NCI-H345 treated with DMSO at 0.1 percent for 48 hours (cell line): ENCODE measurements around the gene CFDP1.
"Not testable (repeated sequence)": the region's sequence is repeated elsewhere in the genome, so short reads cannot be mapped to it uniquely, and the experiment has no call there.

ENCODE experiments used
- DNase-seq: peaks from one replicate; lab custom pipeline; 2025; ENCODE audit not compliant: unreplicated experiment; lab: John Stamatoyannopoulos, UW

The CFDP1 gene

DNA sequence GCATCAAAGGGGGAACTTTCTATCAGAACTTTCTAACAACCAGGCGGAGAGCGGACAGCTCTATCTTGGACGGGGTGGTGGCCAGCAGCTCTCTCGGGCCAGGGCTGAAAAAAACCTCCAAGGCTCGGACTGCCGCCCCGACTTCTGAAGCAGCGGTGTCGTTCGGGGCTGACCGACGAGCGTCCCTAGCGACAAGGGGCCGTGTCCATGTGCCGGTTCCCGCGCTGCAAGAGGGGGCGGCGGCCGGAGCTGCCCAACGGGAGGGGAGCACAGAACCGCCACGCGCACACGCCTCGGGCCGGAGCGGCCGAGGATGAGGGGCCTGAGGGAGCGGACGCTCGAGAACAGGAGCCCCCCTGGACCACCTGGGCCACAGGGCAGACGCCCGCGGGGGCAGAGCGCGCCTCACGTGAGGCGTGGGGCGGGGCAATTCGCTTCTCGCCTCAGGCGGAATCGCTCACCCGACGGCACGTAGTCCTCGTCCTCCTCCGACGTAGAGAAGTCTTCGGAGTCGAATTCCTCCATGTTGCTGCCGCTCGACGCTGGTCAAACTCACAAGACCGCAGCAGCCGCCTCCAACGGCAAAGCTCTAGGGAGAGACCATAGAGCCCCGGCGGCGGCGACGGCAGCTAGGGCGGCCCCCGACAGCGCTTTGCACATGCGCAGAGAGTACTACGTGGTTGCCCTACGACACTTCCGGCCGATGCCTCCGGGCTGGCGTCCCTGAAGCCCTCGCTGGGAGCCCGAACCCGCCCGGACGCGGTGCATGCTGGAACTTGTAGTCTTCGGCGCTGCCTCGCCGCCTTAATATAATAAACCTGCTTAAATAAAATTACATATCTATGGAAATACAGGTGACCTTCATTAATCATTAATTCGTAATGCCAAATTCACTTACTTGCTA, at the start of gene CFDP1:
CFDP1 (minus strand) TSS at position 676 of the 904 bp plus-strand sequence; CDS start at position 525, 151 bp downstream.
- DNase-seq = peak; percentile 86

DNA sequence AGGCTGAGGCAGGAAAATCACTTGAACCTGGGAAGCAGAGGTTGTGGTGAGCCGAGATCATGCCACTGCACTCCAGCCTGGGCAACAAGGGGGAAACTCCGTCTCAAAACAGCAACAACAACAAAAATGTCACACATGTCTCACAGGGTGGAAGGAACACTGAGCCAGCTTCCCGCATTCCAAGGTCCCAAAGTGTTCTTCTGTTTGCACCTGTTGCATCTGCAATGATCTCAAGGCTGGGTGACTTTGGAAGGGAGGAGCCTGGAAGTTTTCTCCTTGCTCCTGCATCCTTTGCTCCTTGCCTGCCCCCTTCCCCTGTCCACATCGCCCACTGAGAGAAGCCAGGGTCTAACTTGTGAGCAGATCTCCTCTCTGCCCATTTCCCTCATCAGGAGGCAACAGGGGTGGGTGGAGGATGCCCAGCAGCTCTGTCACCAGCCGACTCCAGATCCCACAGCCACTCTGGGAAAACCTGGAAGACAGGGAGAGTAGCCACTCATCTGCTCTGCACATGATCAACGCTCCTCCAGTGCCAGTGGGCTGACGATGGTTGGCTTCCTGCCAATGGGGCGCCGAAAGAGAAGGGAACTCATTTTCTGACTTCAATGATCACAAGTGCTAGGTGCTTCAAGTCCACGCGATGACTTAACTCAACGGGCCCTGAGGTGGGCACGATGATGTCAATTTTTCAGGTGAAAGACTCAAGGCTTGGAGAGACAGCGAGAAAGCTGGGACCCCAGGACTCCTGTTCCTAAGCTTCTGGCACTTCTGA, 49.3 kb upstream of the CFDP1 start:
- DNase-seq = no peak

DNA sequence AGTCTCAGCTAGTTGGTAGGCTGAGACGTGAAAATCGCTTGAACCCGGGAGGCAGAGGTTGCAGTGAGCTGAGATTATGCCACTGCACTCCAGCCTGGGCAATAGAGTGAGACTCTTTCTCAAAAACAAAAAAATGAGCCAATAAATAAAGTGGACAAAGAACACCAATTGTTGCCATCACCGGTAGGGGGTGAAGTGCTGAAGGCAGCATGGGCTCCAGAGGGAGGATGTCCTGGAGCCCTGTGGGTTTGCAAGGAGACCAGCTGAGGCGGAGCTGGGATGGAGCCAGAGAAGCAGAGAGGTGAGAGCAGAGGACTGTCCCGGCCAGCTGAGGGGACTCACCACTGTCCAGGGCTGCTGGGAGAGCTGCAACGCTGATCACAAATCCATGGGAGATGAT, 48.2 kb upstream of the CFDP1 start:
- DNase-seq = no peak

DNA sequence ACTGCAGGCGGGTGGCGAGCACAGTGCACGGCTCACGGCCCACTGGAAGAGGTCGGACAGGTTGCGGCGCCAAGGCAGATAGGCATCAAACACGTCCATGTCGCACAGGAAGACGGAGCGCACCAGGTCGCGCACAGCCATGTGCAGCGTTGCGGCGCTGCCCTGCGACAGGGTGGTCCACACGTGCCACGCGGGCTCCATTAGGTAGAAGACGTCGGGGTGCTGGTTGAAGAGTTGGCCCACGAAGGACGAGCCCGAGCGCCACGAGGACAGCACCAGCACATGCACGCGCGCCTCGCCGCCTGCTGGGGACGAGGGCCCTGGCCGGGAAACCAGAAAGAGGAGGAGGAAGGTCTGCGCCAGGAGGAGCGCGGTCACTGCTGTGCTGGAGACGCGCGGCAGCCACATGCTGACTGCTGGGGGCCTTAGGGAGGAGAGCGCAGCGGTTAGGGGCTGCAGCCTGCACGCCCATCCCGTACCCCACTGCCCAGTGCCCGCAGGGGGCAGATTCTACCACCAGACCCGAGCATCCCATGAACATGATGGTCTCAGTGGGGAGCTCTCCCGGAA, 46.2 kb upstream of the CFDP1 start:
- no peak for DNase-seq

DNA sequence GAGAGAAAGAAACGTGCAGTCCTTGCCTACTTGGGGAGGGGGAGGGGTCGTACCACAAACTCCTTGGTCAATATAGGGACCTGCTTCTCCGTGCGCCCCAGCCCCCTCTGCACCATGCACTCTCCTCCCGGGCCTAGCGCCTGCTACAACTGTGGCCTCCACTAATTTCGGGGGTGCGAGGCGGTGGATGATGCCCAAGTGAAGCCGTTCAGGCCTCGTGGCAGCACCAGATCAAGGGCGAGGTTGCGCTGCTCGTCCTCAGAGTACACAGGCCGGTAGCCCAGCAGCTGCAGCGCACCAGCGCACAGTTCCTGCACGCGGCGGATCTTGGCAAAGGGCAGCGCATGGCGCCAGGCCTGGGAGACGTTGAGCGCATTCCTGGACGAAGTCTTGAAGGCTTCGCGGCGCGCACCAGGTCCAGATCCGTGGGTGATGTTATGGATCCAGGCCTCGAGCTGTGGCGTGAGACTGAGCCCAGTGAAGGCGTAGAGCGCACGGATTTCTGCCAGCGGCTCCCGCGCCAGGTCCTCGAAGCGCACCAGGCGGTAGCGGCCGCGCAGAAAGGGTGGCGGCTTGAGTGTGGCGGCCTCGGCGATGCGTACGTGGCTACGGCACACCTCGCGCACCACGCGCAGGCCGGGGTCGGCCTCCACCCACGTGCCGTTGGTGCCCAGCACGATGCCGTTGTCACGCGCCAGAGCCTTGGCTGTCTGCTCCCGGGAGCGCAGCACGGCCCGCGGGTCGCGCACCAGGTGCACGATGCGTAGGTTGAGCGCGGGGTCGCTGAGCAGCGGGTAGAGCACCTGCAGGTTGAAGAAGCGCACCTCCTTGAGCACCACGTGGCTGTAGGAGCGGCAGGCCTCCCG, 45.4 kb upstream of the CFDP1 start:
- no peak for DNase-seq

DNA sequence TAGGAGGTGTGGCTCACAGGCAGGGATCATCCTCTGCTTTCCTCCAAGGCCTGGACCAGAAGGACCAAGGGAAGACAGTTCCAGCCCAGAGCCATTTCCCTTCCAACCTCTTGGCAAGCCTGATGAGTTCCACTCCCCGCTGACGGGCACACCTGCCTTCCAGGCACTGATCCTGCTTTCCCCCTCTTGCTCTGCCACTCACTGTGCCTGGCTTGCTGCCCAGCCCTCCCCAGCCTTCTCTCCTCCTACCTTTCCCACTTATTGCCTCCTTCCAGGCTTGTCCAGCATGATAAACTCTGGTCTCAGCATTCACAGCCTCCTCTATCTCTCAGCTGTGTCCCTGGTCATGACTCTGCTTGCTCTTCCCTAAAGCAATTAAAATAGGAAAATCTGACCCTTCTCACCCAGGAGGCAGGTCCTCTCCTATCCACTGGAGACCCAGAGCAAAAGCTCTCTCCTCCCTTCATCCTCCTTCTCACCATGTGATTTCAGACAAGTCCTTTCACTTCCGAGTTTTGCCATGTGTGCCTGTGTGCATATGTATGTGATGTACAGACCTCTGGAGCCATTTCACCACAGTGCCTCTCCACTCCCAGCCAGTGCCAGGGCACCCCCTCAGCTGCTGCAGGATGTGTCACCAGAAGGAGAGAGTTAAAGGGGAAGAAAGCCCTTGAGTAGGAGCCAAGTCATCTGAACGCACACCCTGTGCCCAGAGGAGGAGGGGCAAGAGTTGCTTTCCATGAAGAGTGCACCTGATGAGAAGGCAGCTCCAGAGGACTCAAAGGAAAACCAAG, 44.6 kb upstream of the CFDP1 start:
- peak; percentile 24 for DNase-seq

DNA sequence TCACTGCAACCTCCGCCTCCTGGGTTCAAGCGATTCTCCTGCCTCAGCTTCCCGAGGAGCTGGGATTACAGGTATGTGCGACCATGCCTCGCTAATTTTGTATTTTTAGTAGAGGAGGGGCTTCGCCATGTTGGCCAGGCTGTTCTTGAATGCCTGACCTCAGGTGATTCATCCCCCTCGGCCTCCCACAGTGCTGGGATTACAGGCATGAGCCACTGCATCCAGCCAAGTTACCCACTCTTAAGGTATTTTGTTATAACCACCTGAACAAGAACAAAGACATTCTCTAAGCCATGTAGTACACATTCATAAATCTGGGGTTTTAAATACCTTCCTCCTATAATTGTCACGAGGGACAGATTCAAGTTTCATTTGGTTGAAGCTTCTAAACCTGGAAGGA, 43.5 kb upstream of the CFDP1 start:
- no peak for DNase-seq

DNA sequence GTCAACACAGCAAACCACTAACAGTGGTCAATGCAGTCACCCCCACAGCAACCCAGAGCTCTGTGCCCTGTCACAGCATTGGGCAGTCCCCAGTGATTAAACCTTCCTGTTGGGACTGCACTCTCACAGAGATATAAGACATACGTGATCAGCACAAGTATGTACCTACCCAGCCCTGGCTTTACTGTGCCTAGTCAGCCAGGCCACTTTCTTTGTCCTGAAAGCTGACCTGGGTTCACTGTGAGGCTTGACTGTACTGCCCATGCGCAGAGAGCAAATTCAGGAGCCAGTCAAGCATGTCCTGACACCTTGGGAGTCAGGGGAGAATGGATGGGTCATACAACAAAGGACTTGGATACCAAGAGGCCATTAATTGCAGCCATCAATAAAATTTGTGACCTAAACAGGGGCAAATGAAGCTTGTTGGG, 42.1 kb upstream of the CFDP1 start:
- DNase-seq = no peak

DNA sequence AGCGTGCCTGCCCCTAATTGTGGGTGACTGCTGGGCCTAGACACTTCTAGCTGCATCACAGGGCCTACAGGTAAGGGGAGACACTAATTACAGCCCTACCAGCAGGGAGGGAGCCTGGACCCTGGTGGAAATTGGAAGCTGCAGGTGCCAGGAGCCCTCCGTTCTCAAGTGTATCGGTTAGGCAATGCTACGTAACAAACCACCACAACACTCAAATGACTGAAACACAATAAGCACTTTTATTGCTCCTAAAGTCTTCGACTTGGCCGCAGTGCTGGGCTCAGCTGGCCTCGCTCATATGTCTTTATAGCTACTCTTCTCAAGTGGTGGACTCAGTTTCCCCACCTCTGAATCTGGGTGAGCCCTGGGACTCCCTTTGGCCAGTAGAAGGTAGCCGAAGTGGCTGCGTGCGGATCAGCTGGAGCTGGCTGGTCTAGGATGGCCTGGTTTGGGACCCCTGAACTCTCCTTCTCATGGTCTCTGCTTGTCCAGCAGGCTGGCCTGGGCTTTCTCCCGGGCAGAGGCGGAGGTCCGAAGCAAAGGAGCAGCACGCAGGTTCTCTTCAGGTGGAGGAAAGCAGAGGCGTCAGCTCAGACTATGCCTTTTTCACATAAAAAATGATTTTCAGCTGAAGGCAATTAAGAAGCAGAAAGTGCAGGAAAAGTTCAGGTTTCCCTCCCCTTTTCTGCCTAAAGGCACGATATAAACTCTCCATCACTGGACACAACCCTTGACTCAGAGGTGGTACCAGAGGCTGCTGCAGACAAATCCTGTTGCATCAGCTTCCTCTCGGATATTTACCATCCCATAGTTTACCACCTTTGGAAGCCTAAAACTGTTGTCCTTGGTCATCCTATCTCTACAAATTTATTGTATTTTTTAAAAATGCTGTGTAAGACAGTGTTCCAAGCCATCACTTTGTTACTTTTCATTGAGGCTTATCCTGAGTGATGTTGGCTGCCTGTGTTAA, 39.9 kb upstream of the CFDP1 start:
- DNase-seq = no peak

DNA sequence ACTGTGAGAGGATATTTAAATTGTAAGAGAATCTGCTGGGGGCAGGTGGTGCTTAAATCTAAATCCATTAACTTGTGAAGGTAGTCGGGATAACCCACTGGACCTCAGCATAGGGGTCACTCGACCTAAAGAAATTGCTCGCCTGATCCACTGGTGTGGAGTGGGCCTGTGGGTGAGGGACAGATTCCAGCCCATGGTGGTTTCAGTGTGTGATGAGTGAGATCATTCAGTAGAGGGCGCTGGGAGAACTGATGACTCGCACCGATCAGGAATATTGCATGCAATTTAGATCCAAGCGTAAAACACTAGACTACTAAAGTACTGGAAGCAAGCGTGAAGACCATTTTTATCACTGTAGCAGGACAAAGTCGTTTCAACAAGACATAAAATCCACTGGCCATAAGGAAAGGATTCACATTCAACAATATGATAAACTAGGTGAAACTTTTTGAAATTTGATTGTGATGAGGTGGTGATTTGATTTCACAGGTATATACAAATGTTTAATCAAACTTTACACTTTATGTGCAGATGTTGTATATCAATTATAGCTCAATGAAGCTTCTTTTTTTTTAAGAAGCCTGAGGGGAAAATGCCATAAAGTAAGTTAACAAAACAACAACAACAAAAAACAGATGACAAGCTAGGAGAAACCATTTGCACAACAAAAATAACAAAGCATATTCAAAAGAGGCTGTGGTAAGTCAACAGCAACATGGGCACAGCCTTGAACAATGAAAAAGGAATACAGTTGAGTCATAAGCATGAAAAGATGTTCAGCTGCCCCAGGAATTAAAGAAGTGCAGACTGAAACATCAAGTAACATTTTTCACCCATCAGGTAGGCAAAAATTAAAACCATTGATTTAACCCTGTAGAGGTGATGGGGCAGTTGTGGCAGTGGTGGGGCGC, 38.7 kb upstream of the CFDP1 start:
- DNase-seq = peak; percentile 38

DNA sequence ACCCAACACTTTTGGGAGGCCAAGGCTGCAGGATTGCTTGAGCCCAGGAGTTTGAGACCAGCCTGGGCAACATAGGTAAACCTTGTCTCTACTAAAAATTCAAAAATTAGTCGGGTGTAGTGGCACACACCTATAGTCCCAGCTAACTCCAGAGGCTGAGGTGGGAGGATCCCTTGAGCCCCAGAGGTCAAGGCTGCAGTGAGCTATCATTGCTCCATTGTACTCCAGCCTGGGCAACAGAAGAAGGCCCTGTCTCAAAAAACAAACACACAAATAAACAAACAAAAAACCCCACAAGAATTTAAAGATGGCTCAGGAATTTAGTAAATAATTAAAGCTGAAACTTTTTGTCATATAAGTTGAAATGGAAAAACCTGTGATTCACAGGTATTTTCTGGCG, 33.5 kb upstream of the CFDP1 start:
- DNase-seq = no peak

DNA sequence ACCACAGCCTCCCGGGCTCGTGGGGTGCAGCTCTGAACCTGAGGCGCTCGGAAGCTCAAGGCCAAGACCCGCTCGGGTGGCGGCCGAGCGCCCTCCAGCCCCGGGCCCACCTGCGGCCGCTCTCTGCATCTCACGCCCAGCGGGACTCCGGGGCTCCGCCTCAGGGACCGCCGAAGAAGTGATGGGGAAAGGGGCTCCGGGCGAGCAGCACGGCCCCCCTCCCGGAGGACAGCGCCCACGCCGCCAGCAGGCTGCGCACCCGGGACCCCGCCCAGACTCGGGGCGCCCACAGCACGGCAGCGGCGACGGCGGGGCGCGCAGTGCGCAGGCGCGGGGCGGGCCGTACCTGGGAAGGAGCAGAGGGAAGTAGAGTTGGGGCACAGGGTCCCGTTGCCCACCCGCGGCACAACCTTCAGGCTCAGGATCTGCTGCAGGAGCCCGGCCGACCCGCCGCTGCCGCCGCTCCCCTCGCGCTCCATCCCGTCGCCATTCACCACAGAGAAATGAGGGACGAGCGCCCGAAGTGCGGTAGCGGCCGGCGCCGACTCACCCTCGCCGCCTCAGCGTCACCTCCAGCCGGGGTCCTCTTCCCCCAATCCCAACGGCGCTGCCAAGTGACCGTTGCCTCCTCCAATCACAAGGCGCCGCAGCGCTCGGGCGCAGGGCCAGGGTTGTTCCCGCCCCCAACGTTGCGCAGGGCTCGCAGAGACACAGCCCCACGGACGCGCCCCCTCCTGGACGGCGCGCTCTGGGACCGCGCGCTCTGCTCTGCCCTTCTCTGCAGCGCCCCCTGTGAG, 31.0 kb upstream of the CFDP1 start, which contains the start of gene TMEM170A:
TMEM170A (minus strand) TSS at position 568 of the 797 bp plus-strand sequence; CDS start at position 479, 89 bp downstream.
- DNase-seq = peak; percentile 86

DNA sequence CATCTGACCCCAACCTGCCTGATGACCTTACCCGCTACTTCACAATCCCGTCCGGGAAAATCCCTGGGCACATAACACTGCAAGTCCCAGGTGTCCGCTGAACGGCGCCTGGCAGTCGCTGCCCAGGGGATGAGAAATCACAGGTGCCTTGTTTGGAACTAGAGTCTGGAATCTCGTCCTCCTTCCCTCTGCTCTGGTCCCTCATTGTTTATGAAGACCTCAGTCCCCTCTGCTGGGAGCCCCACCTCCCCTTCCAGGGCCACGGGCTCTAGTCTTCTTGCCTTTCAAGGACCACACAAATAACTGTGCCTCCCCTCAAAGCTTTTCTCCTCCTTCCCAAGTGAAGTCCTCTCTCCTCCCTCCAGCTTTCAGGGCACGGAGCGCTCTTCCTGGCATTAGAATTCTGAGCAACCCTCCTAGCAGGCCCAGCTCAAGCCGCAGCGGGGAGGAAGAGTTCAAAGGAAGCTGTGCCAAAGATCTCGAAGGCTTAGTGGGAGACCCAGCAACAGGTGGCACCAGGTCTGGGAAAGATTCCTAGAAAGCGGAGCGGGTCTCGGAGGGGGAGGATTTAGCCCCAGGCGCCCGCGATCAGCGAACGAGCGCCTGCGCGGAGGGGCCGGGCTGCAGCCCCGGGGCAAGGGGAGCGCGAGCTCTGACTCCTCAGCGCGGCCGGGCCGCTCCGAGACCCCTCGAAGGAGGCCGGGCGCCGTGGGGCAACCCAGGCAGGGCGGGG, 30.3 kb upstream of the CFDP1 start:
- not testable (repeated sequence) for DNase-seq

DNA sequence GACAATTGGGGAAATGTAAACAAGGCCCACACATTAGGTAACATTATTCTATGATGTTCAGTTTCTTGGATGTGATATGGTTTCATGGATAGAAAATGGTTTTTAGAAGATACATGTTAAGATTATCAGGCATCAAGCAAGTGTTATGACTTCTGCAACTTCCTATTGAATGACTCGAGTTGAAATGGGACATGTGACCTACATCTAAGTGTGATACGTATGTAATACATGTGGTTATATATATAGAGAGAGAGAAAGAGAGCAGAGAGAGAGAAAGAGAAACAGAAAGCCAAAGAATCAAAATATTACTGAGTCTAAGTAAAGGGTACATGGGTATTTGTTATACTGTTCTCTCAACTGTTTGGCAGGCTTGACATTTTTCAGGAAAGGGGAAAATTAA, 29.5 kb upstream of the CFDP1 start:
- DNase-seq = no peak

DNA sequence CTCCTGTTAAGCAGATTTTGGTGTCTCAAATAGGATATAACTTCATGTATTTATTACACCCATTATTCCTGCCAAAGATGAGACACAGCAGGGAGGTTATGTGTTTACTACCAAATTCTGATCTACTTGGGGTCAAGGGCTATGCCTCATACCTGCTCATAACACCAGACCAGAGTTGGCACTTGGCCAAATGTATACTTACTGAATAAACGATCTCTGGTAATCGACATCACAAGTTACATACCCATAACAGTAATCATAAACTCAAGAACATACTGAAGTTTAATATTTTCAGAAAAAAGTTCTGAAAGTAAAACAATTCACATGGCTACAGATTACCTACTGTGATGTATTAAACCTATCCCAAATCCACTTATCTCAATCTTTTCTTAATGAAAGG, 28.3 kb upstream of the CFDP1 start:
- no peak for DNase-seq

DNA sequence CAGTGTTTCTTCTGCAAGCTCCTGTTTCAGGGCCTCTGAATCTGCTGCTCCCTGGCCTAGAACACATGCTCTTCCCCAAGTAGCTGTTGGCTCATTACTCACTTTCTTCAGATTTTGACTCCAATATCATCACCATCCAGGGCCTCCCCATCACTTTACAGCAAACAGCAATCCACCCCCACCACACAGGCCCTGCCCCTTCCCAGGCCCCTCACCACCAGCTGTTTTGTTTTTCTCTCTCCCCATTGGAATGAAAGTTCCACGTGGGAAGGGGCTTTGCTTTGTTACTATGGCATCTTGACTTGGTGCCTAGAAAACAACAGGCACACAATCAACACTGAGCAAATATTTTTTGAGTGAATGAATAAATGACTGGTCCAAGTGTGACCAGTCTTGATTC, 27.1 kb upstream of the CFDP1 start:
- no peak for DNase-seq
